ENCODE data around the gene LSM11. TPM values are rescaled to one million over a fixed set of nuclear protein-coding genes. Genes with fewer than 3 reads are reported as not detected.
"Not testable (repeated sequence)": the region's sequence is repeated elsewhere in the genome, so short reads cannot be mapped to it uniquely, and the experiment has no call there.

Gene LSM11
- polyA plus RNA-seq (2011; rRNA removed), result 1.8 and 2.5 TPM in 2 replicates
- 1.9 and 2.6 TPM in 2 replicates for polyA minus RNA-seq (2011; rRNA and poly(A)+ RNA removed)

- no peaks in the 10 kb centered on the region for H3K9me3 ChIP-seq (ENCODE audit: control insufficient read depth, insufficient read depth, low read length)
- peak within 1 kb of the TSS; percentile 76 for H3K4me3 ChIP-seq (ENCODE audit: low read depth, low read length)
- CTCF ChIA-PET, result interaction anchor here (0.5 to 4.7 kb wide), 123 partner anchors 8 to 1461 kb away, joined by 3 to 88 read pairs (median 5); partner anchors contain the start of genes C5orf52, MED7 and THG1L
- H3K27ac ChIP-seq (ENCODE audit: low read depth, low read length), result no peak within 1 kb of the TSS
- no peak for DNase-seq (ENCODE audit: low read depth, low spot score)
- no peaks in the 10 kb centered on the region for H3K27me3 ChIP-seq (ENCODE audit: control insufficient read depth, insufficient read depth, low read length)
- TF ChIP-seq CTCF (IDR thresholded peaks at IDR 0.05; ENCODE audit: low read depth, low read length), result peak; percentile 98
- POLR2A ChIA-PET, result no interaction called here
Observed at GRCh38 chr5:157743163-157744050, at the start of gene LSM11. TSS of gene LSM11 (plus strand) at chr5:157743712. CDS start at chr5:157743751, 39 bp downstream.

- DNase-seq (ENCODE audit: low read depth, low spot score); POLR2A ChIA-PET; H3K4me3 ChIP-seq (ENCODE audit: low read depth, low read length); H3K27ac ChIP-seq (ENCODE audit: low read depth, low read length); CTCF ChIA-PET; H3K27me3 ChIP-seq (ENCODE audit: control insufficient read depth, insufficient read depth, low read length): not testable (repeated sequence)
- H3K9me3 ChIP-seq (ENCODE audit: control insufficient read depth, insufficient read depth, low read length), result peaks cover 21% of the 10 kb centered on the region
Observed at GRCh38 chr5:157693816-157694215, 49.7 kb upstream of the LSM11 start.

- H3K27me3 ChIP-seq (ENCODE audit: control insufficient read depth, insufficient read depth, low read length); H3K9me3 ChIP-seq (ENCODE audit: control insufficient read depth, insufficient read depth, low read length); POLR2A ChIA-PET; H3K4me3 ChIP-seq (ENCODE audit: low read depth, low read length); H3K27ac ChIP-seq (ENCODE audit: low read depth, low read length); CTCF ChIA-PET; DNase-seq (ENCODE audit: low read depth, low spot score): not testable (repeated sequence)
Observed at GRCh38 chr5:157696154-157696553, 47.4 kb upstream of the LSM11 start.

- H3K27ac ChIP-seq (ENCODE audit: low read depth, low read length); H3K9me3 ChIP-seq (ENCODE audit: control insufficient read depth, insufficient read depth, low read length); POLR2A ChIA-PET; H3K27me3 ChIP-seq (ENCODE audit: control insufficient read depth, insufficient read depth, low read length); DNase-seq (ENCODE audit: low read depth, low spot score); H3K4me3 ChIP-seq (ENCODE audit: low read depth, low read length): not testable (repeated sequence)
- CTCF ChIA-PET, result interaction anchor here (1.4 kb wide), 1 partner anchor 222 kb away, joined by 3 read pairs; no protein-coding TSS in a partner anchor
Observed at GRCh38 chr5:157698674-157699073, 44.8 kb upstream of the LSM11 start.

GRCh38 chr5:157703736-157704135 lies 39.8 kb upstream of the LSM11 start:
- H3K9me3 ChIP-seq (ENCODE audit: control insufficient read depth, insufficient read depth, low read length), result no peaks in the 10 kb centered on the region
- ChIA-PET POLR2A (no interaction called here), CTCF (interaction anchor here (1.4 kb wide), 1 partner anchor 59 kb away, joined by 3 read pairs; no protein-coding TSS in a partner anchor)
- H3K27ac ChIP-seq (ENCODE audit: low read depth, low read length), result no peak overlapping the region
- H3K27me3 ChIP-seq (ENCODE audit: control insufficient read depth, insufficient read depth, low read length), result no peaks in the 10 kb centered on the region
- no peak for DNase-seq (ENCODE audit: low read depth, low spot score)
- H3K4me3 ChIP-seq (ENCODE audit: low read depth, low read length), result no peak overlapping the region
- TF ChIP-seq CTCF (IDR thresholded peaks at IDR 0.05; ENCODE audit: low read depth, low read length), result no peak

GRCh38 chr5:157708866-157709265 lies 34.6 kb upstream of the LSM11 start:
- H3K27ac ChIP-seq (ENCODE audit: low read depth, low read length), result no peak overlapping the region
- no peak for TF ChIP-seq CTCF (IDR thresholded peaks at IDR 0.05; ENCODE audit: low read depth, low read length)
- DNase-seq (ENCODE audit: low read depth, low spot score), result no peak
- no peaks in the 10 kb centered on the region for H3K9me3 ChIP-seq (ENCODE audit: control insufficient read depth, insufficient read depth, low read length)
- ChIA-PET CTCF (interaction anchor here (0.5 to 1.4 kb wide), 5 partner anchors 10 to 278 kb away, joined by 3 to 6 read pairs (median 4); partner anchors contain the start of gene LSM11), POLR2A (no interaction called here)
- H3K27me3 ChIP-seq (ENCODE audit: control insufficient read depth, insufficient read depth, low read length), result no peaks in the 10 kb centered on the region
- H3K4me3 ChIP-seq (ENCODE audit: low read depth, low read length), result no peak overlapping the region

Data from AG04450 (cell line).